ENCODE data around the gene GAGE10. TPM values are rescaled to one million over a fixed set of nuclear protein-coding genes. Genes with fewer than 3 reads are reported as not detected.
"Not testable (repeated sequence)": the region's sequence is repeated elsewhere in the genome, so short reads cannot be mapped to it uniquely, and the experiment has no call there.

GAGE10 gene
- total RNA-seq, 1 donor from 2014 or later = not detected

GRCh38 chrX:49308604-49309269, 5.3 kb downstream of the GAGE10 start:
- TF ChIP-seq CTCF (IDR thresholded peaks at IDR 0.05; ENCODE audit: insufficient read depth, low read length, poor library complexity, severe bottlenecking) = no peak
- no peaks in the 10 kb centered on the region for H3K27me3 ChIP-seq (ENCODE audit: control insufficient read depth, insufficient read depth, low read length)
- DNase-seq (ENCODE audit: low read depth) = no peak
- H3K4me3 ChIP-seq (ENCODE audit: low read depth, low read length) = no peak overlapping the region
- no peaks in the 10 kb centered on the region for H3K36me3 ChIP-seq (ENCODE audit: control insufficient read depth, insufficient read depth, low read length)

GRCh38 chrX:49309401-49309981, 6.0 kb downstream of the GAGE10 start:
- no peak for TF ChIP-seq CTCF (IDR thresholded peaks at IDR 0.05; ENCODE audit: insufficient read depth, low read length, poor library complexity, severe bottlenecking)
- Histone ChIP-seq H3K36me3 (ENCODE audit: control insufficient read depth, insufficient read depth, low read length) (no peaks in the 10 kb centered on the region), H3K4me3 (ENCODE audit: low read depth, low read length) (no peak overlapping the region), H3K27me3 (ENCODE audit: control insufficient read depth, insufficient read depth, low read length) (no peaks in the 10 kb centered on the region)
- peak; percentile 5 for DNase-seq (ENCODE audit: low read depth)

- no peak overlapping the region for H3K4me3 ChIP-seq (ENCODE audit: low read depth, low read length)
- H3K36me3 ChIP-seq (ENCODE audit: control insufficient read depth, insufficient read depth, low read length) = no peaks in the 10 kb centered on the region
- H3K27me3 ChIP-seq (ENCODE audit: control insufficient read depth, insufficient read depth, low read length) = no peaks in the 10 kb centered on the region
- TF ChIP-seq CTCF (IDR thresholded peaks at IDR 0.05; ENCODE audit: insufficient read depth, low read length, poor library complexity, severe bottlenecking) = no peak
- DNase-seq (ENCODE audit: low read depth) = no peak
These were observed 6.9 kb downstream of the GAGE10 start for GRCh38 chrX:49310371-49310770.

GRCh38 chrX:49312176-49312575, 8.7 kb downstream of the GAGE10 start:
- no peak for TF ChIP-seq CTCF (IDR thresholded peaks at IDR 0.05; ENCODE audit: insufficient read depth, low read length, poor library complexity, severe bottlenecking)
- H3K4me3 ChIP-seq (ENCODE audit: low read depth, low read length) = no peak overlapping the region

GRCh38 chrX:49316085-49316484, 12.6 kb downstream of the GAGE10 start:
- H3K4me3 ChIP-seq (ENCODE audit: low read depth, low read length) = no peak overlapping the region
- DNase-seq (ENCODE audit: low read depth) = no peak
- no peak for TF ChIP-seq CTCF (IDR thresholded peaks at IDR 0.05; ENCODE audit: insufficient read depth, low read length, poor library complexity, severe bottlenecking)
- H3K36me3 ChIP-seq (ENCODE audit: control insufficient read depth, insufficient read depth, low read length) = no peaks in the 10 kb centered on the region
- H3K27me3 ChIP-seq (ENCODE audit: control insufficient read depth, insufficient read depth, low read length) = no peaks in the 10 kb centered on the region

More at GRCh38 chrX:49312176-49312575, 8.7 kb downstream of the GAGE10 start:
- no peak for DNase-seq (ENCODE audit: low read depth)
- H3K27me3 ChIP-seq (ENCODE audit: control insufficient read depth, insufficient read depth, low read length) = no peaks in the 10 kb centered on the region
- no peaks in the 10 kb centered on the region for H3K36me3 ChIP-seq (ENCODE audit: control insufficient read depth, insufficient read depth, low read length)

- H3K4me3 ChIP-seq (ENCODE audit: low read depth, low read length); H3K36me3 ChIP-seq (ENCODE audit: control insufficient read depth, insufficient read depth, low read length); DNase-seq (ENCODE audit: low read depth); H3K27me3 ChIP-seq (ENCODE audit: control insufficient read depth, insufficient read depth, low read length): not testable (repeated sequence)
These were observed 18.3 kb downstream of the GAGE10 start, which contains the start of gene GAGE12J for GRCh38 chrX:49321737-49322136. TSS of gene GAGE12J (plus strand) at chrX:49322037. CDS start at chrX:49323194, 1,157 bp downstream.

- H3K4me3 ChIP-seq (ENCODE audit: low read depth, low read length); H3K36me3 ChIP-seq (ENCODE audit: control insufficient read depth, insufficient read depth, low read length); H3K27me3 ChIP-seq (ENCODE audit: control insufficient read depth, insufficient read depth, low read length); DNase-seq (ENCODE audit: low read depth): not testable (repeated sequence)
These were observed 18.8 kb downstream of the GAGE10 start for GRCh38 chrX:49322266-49322665.

- not testable (repeated sequence) for H3K36me3 ChIP-seq (ENCODE audit: control insufficient read depth, insufficient read depth, low read length); DNase-seq (ENCODE audit: low read depth); H3K27me3 ChIP-seq (ENCODE audit: control insufficient read depth, insufficient read depth, low read length); H3K4me3 ChIP-seq (ENCODE audit: low read depth, low read length)
These were observed 20.3 kb downstream of the GAGE10 start for GRCh38 chrX:49323735-49324134.

- H3K4me3 ChIP-seq (ENCODE audit: low read depth, low read length); H3K27me3 ChIP-seq (ENCODE audit: control insufficient read depth, insufficient read depth, low read length); DNase-seq (ENCODE audit: low read depth); H3K36me3 ChIP-seq (ENCODE audit: control insufficient read depth, insufficient read depth, low read length): not testable (repeated sequence)
These were observed 27.0 kb downstream of the GAGE10 start for GRCh38 chrX:49330421-49330820.
